Measurements from ENCODE around the gene ZNF611.
"Not testable (repeated sequence)": the region's sequence is repeated elsewhere in the genome, so short reads cannot be mapped to it uniquely, and the experiment has no call there.

ZNF611 gene

DNA sequence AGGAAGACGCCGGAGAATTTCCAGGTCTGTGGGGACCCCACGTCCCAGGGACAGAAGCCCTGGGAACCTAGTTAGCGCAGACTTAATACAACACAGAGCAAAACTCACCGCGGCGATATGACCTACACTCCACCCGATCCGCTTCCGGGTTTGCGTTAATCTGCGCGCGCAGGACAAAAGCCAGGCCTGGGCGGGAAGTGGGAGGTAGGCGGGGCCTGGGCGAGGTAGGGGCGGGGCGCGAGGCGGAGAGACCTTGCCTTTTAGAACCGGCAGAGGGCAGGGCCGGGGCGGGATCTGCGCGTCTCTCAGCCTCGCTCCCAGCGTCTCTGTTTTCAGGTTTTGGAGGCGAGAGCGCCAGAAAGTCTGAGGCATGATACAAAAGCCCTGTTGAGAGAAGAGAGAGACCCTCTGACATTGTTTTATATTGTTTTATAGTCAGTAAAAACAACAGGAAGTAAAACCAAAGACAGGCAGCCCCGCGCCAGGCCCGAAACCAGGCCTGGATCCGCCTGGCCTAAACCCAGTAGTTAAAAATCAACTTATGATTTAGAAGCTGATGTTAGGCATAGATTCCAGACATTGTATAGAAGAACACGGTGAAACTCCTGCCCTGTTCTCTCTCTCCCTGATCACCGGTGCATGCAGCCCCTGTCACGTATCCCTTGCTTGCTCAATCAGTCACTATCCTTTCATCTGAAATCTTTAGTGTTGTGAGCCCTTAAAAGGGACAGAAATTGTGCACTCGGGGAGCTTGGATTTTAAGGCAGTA lies at the start of gene ZNF611:
Gene ZNF611 (minus strand): TSS at position 152 of the 769 bp plus-strand sequence. CDS start 19,150 bp downstream, outside the sequence.
- peak; percentile 87 to 88 for DNase-seq

DNA sequence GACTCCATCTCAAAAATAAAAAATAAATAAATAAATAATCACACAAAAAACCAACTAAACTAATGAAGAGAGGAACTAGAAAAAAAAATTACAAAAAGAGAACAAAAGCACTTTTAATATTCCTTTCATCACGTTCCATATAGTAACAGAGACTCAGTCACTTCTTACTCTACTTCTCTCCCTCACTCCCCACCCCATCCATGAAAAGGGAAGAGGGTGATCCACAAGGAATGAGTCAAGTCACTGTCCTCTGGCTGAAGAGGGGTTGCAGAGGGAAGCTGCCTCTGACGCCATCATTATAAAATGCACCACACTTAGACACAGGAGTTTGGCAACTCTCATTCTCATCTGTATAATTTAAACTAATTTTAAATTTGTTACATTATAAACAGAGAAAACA lies 48.0 kb upstream of the ZNF611 start:
- DNase-seq = not testable (repeated sequence)

DNA sequence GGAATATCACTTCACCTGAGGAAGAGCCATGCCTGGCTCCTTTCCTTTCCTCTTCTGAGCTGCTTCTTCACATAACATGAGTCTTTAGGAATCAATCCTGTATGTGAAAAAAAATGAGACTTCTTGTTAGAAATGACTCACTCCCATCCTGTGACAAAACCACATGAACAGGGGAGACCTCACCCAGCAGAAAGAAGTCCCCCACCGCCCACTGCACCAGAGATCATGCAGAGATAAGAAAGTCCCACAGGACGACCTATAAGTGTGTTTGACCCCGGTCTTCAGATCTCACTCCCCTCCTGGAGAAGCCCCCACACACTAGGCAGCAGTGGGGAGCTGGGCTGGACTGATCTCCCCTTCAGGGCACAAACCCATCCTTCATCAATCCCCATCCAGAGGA lies 44.0 kb upstream of the ZNF611 start:
- DNase-seq = no peak

DNA sequence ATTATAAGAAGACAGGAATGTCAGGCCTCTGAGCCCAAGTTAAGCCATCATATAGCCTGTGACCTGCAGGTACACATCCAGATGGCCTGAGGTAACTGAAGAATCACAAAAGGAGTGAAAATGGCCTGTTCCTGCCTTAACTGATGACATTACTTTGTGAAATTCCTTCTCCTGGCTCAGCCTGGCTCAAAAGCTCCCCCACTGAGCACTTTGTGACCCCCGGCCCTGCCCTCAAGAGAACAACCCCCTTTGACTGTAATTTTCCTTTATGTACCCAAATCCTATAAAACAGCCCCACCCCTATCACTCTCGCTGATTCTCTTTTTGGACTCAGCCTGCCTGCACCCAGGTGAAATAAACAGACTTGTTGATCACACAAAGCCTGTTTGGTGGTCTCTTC lies 21.6 kb upstream of the ZNF611 start:
- not testable (repeated sequence) for DNase-seq

DNA sequence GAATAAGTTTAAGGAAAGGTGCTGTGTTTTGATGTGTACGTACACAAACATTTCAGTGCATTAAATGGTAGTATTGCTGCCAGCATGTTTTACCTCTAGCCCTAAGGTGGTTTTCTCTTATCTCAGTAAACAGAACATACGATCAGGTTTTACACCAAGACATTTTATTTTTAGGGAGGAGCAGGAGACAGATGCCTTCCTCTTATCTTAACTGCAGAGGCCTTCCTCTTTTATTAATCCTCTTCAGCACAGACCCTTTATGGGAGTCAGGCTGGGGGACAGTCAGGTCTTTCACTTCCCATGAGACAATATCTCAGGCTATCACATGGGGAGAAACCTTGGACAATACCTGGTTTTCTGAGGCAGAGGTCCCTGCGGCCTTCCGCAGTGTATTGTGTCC lies 14.9 kb upstream of the ZNF611 start:
- no peak for DNase-seq

DNA sequence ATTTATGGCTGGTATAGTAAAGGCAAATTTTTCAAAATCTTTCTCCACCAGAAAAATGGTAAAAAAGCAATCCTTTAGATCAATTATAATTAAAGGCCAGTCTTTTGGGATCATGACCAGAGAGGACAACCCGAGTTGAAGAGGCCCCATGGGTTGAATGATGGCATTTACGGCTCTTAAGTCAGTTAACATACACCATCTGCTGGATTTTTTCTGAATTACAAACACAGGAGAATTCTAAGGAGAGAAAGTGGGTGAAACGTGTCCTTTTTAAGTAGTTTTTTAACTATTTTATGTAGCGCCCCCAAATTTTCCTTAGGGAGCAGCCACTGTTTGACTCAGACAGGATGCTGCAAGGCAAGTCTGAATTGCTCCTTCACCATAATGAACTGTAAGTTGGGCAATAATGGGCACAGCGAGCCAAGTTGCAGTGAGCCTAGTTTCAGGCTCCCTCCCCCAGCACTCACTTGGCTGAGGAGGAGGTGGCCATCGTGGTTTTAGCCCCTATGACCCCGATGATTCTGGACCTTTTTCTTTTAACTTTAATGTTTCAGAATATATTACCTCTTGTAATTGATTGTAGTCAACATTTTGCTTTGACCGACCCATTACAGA lies 13.6 kb upstream of the ZNF611 start:
- peak; percentile 5 to 8 for DNase-seq

DNA sequence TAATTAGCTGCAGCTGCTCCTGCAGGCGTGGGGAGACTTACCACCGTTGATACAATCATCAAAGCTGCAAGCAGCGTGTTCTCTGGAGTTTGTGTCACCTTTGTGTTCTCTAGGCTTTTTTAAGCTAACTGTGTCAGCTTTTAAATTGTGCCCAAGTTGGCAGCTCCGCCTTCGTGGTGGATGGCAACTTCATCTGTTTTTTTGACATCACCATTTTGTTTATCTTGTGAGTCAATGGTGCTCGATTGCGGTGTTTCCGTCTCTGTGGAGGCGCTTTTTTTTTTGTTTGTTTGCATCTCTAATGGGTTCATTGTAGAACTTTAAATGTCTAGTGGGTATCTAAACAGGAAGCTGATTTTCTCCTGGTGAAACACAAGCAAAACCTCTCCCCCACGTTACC lies 11.1 kb upstream of the ZNF611 start:
- peak in 1 of 2 experiments; percentile 43 for DNase-seq

DNA sequence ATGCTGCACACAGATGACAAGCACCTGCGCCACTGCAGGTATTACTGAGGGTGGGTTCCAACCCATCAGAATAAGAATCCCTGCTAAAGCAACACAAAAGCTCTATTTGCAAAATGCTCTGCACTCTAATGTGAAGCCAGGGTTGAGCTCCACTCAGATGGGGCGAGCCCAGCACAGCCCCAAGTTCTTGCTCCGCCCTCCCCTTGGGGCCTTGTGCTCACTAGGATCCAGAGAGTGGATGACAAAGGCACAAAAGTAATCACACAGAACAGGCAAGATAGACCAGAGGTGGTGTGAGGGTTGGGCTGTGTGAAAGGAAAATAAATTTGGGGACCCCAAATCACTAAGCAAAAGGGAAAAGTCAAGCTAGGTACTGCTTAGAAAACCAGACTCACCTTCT lies 8.2 kb upstream of the ZNF611 start:
- no peak for DNase-seq

DNA sequence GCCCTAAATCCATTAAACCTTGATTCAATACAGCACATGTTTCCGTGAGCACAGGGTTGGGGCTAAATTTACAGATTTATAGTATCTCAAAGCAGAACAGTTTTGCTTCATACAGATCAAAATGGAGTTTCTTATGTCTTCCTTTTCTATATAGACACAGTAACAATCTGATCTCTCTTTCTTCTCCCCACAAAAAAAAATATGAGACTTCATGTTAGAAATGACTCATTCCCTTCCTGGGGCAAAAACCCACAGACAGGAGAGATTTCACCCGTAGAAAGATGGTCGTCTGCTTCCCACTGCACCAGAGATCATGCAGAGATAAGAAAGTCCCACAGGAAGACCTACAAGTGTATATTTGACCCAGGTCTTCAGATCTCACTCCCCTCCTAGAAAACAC lies 7.7 kb upstream of the ZNF611 start:
- DNase-seq = no peak

DNA sequence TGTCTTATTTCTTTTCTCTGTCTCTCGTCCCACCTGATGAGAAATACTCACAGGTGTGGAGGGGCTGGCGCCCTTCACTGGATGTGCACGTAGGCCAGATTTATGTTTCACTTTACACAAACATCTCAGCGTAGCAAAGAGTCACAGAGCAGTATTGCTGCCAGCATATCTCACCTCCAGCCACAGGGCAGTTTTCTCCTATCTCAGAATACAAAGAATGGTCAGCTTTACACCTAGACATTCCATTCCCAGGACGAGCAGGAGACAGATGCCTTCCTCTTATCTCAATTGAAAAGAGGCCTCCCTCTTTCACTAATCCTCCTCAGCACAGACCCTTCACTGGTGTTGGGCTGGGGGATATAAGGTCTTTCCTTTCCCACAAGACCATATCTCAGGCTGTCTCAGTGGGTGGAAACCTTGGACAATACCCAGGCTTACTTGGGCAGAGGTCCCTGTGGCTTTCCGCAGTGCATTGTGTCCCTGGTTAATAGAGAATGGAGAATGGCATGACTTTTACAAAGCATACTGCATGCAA lies 7.2 kb upstream of the ZNF611 start:
- DNase-seq = no peak

DNA sequence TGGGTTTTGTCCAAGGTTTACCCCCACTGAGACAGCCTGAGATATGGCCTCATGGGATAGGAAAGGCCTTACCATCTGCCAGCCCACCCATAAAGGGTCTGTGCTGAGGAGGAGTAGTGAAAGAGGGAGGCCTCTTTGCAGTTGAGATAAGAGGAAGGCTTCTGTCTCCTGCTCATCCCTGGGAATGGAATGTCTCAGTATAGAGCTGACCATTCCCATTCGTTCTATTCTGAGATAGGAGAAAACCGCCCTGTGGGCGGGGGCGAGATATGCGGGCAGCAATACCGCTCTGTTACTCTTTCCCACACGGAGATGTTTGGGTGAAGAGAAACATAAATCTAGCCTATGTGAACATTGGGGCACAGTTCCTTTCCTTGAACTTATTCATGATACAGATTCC lies 6.5 kb upstream of the ZNF611 start:
- not testable (repeated sequence) for DNase-seq

DNA sequence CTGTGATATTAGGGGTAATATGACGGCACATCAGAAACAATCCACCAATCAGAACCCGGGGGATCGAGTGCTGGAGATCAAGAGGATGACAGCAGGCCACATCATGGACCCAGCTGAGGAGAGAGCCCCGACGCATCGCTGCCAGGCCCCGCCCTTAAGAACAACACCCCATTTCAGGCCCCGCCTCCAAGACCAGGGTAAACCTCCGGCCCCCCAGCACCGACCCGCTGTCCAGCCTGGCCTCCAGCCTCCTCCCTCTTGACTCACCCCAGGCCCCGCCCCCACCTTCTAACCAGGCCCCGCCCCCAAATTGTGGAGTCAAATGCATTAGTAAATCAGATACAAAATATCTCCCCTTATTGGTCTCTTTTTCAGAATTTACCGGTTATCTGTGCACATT lies 4.7 kb upstream of the ZNF611 start:
- DNase-seq = no peak

DNA sequence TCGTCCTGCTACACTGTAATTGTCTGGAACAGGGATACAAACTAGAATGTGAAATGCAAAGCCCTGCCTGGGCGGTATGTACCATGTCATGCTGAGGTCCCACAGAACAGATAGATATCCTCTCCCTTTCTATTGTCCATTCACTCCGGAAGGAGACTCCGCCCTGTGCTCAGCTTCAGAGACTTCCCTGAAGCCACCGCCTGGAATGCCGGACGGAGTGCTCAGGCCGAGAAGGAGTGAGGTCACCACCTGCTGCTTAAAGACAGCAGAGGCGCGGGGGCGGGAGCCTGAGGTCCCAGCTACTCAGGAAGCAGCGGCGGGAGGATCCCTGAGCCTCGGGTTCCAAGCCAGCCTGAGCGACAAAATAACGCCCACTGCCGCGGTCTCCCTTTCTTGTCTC lies 890 bp upstream of the ZNF611 start:
- DNase-seq = no peak

DNA sequence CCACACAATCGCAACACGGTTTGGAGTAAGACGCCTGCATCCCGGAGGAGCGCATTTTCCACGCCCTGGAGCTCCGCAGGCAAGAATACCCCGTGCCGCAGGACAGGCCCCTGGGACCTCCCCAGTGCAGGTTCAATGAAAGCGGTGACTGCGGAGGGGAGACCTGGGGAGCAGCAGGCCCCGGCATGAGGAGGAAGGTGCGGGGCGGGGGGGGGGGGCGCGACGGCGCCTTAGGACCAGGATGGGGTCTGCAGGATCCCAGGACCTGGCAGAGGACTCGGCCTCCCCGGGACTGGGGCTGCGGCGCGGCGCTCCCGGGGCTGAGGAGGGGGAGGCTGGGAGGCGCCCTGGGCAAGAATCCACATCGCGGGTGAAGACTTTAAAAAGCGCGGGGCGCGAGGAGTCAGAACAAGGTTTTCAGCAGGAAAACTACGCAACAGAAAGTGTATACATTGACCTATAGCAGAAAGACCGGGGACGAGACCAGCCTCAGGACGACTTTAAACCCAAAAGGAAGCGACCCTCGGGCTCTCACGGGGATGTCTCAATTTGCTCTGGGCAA lies 432 bp downstream of the ZNF611 start:
- peak in 1 of 2 experiments; percentile 23 for DNase-seq

DNA sequence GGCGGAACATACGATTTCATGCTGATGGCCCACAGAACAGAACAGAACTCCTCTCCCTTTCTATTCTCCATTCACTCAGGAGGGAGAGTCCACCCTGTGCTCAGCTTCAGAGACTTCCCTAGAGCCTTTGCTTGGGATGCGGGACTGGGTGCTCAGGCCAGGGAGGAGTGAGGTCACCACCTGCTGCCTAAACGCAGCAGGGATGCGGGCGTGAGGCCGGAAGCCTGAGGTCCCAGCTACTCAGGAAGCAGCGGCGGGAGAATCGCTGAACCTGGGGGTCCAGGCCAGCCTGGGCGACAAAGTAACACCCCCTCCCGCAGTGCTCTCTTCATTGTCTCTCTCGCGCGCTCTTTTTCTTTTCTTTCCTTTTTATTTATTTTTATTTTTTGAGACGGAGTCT lies 8.8 kb downstream of the ZNF611 start:
- not testable (repeated sequence) for DNase-seq

DNA sequence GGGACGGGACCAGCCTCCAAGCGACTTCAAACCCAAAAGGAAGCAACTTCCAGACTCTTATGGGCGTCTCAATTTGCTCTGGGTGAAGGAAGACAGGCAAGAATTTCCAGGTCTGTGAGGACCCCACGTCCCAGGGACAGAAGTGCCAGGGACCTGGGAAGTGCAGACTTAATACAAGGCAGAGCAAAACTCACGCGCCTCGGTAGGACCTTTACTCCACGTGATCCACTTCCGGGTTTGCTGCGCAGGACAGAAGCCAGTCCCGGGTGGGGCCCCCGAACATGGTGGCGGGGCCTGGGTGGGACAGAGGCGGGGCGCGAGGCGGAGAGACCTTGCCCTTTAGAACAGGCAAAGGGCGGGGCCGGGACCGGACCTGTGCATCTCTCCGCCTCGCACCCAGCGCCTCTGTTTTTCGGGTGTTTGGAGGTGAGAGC lies 9.3 kb downstream of the ZNF611 start:
- DNase-seq = no peak

DNA sequence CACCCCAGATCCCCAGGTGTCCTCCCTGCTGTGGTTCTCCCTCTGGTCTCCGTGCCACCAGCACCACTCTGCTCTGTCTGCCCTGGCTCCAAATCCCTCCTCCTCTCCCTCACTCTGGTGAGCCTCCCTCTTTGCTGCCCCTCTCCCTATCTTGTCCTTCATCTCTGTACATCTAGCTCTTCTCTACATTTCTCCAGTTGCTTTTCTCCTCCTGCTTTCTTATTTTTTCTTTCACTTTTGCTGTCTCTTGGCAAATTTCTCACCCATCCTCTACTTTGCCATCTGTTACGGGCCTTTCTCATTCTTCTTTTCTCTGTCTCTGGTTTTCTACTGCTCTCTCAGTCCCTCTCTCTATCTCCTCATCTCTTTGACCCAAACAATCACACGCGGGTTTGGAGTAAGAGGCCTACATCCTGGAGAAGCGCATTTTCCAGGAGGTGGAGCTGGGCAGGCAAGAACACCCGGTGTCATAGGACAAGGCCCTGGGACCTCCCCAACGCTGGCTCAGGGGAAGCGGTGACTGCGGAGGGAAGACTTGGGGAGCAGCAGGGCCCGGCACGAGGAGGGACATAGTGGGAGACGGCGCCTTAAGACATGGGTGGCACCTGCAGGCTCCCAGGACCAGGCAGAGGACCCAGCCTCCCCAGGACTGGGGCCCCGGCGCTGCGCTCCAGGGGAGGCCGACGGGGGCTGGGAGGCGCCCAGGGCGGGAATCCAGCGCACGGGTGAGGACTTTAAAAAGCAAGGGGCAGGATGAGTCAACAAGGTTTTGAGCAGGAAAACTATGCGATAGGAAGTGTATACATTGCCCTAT lies 9.9 kb downstream of the ZNF611 start:
- DNase-seq = no peak

DNA sequence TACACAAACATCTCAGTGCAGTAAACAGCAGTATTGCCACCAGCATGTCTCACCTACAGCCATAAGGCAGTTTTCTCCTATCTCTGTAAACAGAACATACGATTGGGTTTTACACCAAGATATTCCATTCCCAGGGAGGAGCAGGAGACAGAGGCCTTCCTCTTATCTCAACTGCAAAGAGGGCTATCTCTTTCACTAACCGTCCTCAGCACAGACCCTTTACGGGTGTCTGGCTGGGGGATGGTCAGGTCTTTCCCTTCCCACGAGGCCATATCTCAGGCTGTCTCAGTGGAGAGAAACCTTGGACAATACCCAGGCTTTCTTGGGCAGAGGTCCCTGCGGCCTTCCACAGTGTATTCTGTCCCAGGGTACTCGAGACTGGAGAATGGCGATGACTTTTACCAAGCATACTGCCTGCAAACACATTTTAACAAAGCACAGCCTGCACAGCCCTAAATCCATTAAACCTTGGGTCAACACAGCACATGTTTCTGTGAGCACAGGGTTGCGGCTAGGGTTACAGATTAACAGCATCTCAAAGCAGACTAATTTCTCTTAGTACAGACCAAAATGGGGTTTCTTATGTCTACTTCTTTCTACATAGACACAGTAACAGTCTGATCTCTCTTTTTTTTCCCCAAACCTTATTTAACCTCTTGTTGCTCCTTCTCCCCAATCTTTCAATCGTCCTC lies 10.8 kb downstream of the ZNF611 start:
- DNase-seq = not testable (repeated sequence)

DNA sequence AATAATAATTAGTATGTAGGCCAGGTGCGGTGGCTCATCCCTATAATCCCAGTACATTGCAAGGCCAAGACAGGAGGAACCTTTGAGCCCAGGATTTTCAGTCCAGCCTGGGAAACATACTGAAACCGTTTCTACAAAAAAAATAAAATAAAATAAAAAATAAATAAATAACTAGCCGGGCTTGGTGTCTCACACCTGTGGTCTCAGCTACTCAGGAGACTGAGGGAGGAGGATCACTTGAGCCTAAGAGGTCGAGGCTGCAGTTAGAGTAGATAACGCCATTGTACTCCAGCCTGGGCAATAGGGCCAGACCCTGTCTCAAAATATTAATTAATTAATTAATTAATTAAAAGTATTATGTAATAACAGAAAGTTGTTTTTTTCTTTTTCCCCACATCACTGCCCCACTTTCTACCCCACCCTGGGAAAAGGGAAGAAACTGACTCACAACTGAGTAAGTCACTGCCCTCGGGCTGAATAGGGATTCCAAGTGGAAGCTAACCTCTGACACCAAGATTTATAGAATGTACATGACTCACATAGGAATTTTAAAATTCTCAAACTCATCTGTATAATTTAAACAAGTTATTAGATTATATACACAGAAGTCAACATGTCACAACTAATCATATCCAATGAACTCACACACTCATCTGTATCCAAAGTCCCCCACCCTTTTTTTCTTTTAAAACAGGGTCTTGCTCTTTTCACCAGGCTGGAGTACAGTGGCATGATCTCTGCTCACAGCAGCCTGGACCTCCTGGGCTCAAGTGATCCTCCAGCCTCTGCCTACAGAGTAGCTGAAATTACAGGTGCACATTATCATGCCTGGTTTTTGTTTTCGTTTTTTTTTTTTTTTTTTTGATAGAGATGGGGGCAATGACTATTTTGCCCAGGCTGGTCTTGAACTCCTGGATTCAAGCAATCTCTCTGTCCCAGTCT lies 12.5 kb downstream of the ZNF611 start:
- DNase-seq = no peak

DNA sequence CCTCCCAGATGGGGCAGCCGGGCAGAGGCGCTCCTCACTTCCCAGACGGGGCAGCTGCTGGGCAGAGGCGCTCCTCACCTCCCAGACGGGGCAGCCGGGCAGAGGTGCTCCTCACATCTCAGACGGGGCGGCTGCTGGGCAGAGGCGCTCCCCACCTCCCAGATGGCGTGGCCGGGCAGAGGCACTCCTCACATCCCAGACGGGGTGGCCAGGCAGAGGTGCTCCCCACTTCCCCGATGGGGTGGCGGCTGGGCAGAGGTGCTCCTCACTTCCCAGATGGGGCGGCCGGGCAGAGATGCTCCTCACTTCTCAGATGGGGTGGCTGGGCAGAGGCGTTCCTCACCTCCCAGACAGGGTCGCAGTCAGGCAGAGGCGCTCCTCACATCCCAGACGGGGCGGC lies 14.3 kb downstream of the ZNF611 start:
- DNase-seq = not testable (repeated sequence)

DNA sequence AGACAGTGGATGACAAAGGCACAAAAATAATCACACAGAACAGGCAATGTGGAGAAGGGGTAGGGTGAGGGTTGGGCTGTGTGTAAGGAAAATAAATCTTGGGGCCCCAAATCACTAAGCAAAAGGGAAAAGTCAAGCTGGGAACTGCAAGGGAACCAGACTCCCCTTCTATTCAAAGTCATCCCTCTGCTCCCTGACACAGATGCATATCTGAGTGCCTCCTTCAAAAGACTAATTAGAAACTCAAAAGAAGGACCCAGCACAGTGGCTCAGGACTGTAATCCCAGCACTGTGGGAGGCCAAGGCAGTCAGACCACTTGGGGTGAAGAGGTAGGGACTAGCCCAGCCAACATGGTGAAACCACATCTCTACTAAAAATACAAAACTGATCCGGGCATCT lies 18.3 kb downstream of the ZNF611 start:
- DNase-seq = no peak

Data from NCI-H2081 (cell line).